Measurements from ENCODE around the gene CHRNA4.
"Not testable (repeated sequence)": the region's sequence is repeated elsewhere in the genome, so short reads cannot be mapped to it uniquely, and the experiment has no call there.

CHRNA4 gene

GRCh38 chr20:63310265-63310991, 50.7 kb downstream of the CHRNA4 start:
- no peak for DNase-seq (ENCODE audit: low read depth, low spot score)

- peak; percentile 62 for DNase-seq (ENCODE audit: low read depth, low spot score)
These were observed 51.7 kb downstream of the CHRNA4 start for GRCh38 chr20:63309261-63310071.

- DNase-seq (ENCODE audit: low read depth, low spot score), result no peak
These were observed 52.8 kb downstream of the CHRNA4 start for GRCh38 chr20:63308218-63308911.

- no peak for DNase-seq (ENCODE audit: low read depth, low spot score)
These were observed 53.5 kb downstream of the CHRNA4 start for GRCh38 chr20:63307538-63308217.

GRCh38 chr20:63306673-63307537, 54.2 kb downstream of the CHRNA4 start:
- DNase-seq (ENCODE audit: low read depth, low spot score), result no peak

GRCh38 chr20:63305933-63306672, 55.0 kb downstream of the CHRNA4 start:
- not testable (repeated sequence) for DNase-seq (ENCODE audit: low read depth, low spot score)

- DNase-seq (ENCODE audit: low read depth, low spot score), result no peak
These were observed 55.8 kb downstream of the CHRNA4 start for GRCh38 chr20:63305393-63305792.

GRCh38 chr20:63303095-63303666, 58.0 kb downstream of the CHRNA4 start:
- DNase-seq (ENCODE audit: low read depth, low spot score), result no peak

GRCh38 chr20:63301671-63302070, 59.5 kb downstream of the CHRNA4 start:
- DNase-seq (ENCODE audit: low read depth, low spot score), result no peak

GRCh38 chr20:63298731-63299312, 62.3 kb downstream of the CHRNA4 start:
- no peak for DNase-seq (ENCODE audit: low read depth, low spot score)

- no peak for DNase-seq (ENCODE audit: low read depth, low spot score)
These were observed 63.2 kb downstream of the CHRNA4 start for GRCh38 chr20:63297796-63298572.

- no peak for DNase-seq (ENCODE audit: low read depth, low spot score)
These were observed 63.8 kb downstream of the CHRNA4 start for GRCh38 chr20:63297371-63297781.

- DNase-seq (ENCODE audit: low read depth, low spot score), result no peak
These were observed 64.4 kb downstream of the CHRNA4 start for GRCh38 chr20:63296531-63297299.

- DNase-seq (ENCODE audit: low read depth, low spot score), result no peak
These were observed 65.3 kb downstream of the CHRNA4 start for GRCh38 chr20:63295846-63296245.

- DNase-seq (ENCODE audit: low read depth, low spot score), result no peak
These were observed 65.7 kb downstream of the CHRNA4 start for GRCh38 chr20:63295422-63295821.

GRCh38 chr20:63295018-63295417, 66.1 kb downstream of the CHRNA4 start:
- no peak for DNase-seq (ENCODE audit: low read depth, low spot score)

GRCh38 chr20:63294536-63294900, 66.6 kb downstream of the CHRNA4 start:
- DNase-seq (ENCODE audit: low read depth, low spot score), result no peak
